HG03558 (cell line): ENCODE results near the gene CLCA2.
A peak's percentile ranks its signal among the peaks of the same experiment; 100 is the strongest.

Experiments
- ATAC-seq: cut with Tn5 transposase; IDR thresholded peaks from one replicate; pipeline ENCODE4 v1.9.1; 2021; ENCODE audit warnings: moderate number of reproducible peaks; ENCODE audit not compliant: unreplicated experiment; ENCODE audit errors: extremely low read depth

CLCA2 gene, protein sequence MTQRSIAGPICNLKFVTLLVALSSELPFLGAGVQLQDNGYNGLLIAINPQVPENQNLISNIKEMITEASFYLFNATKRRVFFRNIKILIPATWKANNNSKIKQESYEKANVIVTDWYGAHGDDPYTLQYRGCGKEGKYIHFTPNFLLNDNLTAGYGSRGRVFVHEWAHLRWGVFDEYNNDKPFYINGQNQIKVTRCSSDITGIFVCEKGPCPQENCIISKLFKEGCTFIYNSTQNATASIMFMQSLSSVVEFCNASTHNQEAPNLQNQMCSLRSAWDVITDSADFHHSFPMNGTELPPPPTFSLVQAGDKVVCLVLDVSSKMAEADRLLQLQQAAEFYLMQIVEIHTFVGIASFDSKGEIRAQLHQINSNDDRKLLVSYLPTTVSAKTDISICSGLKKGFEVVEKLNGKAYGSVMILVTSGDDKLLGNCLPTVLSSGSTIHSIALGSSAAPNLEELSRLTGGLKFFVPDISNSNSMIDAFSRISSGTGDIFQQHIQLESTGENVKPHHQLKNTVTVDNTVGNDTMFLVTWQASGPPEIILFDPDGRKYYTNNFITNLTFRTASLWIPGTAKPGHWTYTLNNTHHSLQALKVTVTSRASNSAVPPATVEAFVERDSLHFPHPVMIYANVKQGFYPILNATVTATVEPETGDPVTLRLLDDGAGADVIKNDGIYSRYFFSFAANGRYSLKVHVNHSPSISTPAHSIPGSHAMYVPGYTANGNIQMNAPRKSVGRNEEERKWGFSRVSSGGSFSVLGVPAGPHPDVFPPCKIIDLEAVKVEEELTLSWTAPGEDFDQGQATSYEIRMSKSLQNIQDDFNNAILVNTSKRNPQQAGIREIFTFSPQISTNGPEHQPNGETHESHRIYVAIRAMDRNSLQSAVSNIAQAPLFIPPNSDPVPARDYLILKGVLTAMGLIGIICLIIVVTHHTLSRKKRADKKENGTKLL

DNA sequence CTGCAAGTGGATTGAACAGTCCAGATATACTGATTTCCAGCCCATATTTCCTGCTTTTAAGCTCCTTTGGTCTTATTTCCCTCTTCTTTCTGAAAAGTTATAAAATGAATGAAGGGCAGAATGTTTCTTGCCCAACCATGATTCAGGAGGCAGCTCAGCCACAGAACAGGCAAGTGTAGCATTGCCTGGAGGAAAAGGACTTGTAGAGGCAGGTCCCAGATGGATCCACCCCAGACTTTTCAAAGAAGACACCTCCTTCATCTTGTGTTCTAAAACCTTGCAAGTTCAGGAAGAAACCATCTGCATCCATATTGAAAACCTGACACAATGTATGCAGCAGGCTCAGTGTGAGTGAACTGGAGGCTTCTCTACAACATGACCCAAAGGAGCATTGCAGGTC lies at the start of gene CLCA2:
TSS of gene CLCA2 (plus strand) at position 299 of the 400 bp plus-strand sequence. CDS start at position 376, 77 bp downstream.
- no peak for ATAC-seq

DNA sequence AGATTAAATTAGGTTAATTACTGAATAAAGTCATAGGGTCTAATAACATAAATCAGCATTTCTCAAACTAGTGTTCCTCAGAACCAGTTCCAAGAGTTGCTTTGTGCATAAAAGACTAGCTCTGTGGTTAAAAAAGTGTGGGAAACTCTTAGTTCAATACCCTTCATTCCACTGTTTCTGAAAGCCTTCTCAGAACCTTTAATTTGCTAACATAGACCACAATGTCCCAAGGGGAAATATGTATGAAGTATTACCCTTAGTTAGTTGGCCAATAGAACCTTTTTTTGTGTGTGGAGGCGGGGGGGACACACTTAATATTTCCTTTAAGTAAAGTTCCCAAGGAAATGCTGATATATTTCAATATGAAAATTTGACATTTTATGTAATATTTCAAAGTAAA lies 48.3 kb upstream of the CLCA2 start:
- ATAC-seq = no peak

DNA sequence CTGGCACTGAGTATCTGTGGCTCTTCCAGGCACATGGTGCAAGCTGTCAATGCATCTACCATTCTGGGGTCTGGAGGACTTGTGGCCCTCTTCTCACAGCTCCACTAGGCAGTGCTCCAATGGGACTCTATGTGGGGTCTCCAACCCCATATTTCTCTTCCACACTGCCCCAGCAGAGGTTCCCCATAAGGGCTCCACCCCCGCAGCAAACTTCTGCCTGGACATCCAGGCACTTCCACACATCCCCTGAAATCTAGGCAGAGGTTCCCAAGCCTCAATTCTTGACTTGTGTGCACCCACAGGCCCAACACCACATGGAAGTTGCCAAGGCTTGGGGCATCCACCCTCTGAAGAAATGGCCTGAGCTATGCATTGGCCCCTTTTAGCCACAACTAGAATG lies 46.6 kb upstream of the CLCA2 start:
- ATAC-seq = no peak

DNA sequence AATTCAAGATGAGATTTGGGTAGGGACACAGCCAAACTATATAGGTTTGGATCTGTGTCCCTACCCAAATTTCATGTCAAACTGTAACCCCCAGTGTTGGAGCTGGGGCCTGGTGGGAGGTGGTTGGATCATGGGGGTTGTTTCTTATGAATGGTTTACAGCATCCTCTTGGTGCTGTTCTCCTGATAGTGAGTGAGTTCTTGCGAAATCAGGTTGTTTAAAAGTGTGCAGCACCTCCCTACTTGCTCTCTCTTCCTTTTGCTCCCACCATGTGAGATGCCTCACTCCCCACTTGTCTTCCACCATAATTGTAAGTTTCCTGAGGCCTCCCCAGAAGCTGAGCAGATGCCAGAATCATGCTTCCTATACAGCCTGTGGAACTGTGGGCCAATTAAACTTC lies 45.2 kb upstream of the CLCA2 start:
- ATAC-seq = no peak

DNA sequence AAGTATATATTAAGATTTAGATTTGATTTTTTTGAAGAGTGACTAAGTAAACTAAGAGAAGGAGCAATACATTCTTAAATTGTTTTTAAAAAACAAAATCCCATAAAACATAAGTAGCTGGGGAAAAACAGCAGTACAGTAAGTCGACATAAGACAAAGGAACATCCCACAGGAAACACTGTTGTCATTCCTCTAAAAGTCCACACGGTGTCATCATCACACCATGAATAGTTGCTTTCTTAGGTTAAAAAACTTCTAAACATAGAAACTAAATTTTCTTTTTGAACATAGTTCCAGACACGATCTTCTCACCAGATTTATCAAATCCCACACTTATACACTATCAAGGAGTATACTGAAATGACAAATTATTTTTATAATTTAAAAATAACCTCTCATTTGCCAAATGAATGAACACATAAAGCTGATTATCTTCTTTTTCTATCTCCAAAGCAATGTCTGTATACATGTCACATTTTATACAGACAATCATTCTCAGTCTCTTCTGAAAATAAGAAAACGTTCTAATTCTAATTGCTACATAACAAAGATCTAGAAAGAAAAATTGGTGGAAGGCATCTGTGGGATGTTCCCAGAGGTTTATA lies 43.6 kb upstream of the CLCA2 start:
- peak; percentile 38 for ATAC-seq

DNA sequence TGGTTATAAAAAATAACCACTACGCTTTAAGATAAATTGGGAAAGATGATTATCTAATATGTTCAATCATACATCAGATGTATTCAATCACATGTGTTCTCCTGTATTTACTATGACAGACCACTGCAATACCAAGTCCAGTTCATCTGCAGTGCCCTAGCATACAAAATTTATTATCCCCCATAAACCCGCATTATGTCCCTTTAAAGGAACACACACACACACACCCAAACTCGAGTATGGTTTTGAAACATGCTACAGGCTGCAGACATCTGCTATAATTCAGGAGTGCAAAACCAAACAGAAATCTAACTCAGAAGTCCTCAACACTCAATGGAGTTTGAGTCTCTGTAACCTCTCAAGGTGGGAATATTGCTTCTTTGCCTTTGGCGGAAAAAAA lies 42.7 kb upstream of the CLCA2 start:
- no peak for ATAC-seq

DNA sequence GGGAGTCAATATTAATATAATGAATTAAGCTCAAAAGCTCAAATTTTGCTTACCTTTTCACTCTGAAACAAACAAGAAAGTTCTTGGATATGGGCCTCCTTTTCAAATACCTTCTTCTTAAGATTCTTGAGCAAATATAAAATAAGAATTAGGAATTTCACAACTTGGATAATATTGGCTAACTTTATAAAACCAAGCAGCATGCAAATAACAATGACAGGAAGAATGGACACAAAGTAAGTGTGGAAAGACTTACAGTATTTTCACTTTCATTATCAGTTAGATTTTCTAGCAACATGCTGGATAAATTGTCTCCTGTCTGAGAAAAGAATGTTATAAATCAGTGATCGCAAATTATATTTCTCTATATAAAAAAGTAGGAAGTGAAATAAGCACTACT lies 41.1 kb upstream of the CLCA2 start:
- ATAC-seq = peak; percentile 45

DNA sequence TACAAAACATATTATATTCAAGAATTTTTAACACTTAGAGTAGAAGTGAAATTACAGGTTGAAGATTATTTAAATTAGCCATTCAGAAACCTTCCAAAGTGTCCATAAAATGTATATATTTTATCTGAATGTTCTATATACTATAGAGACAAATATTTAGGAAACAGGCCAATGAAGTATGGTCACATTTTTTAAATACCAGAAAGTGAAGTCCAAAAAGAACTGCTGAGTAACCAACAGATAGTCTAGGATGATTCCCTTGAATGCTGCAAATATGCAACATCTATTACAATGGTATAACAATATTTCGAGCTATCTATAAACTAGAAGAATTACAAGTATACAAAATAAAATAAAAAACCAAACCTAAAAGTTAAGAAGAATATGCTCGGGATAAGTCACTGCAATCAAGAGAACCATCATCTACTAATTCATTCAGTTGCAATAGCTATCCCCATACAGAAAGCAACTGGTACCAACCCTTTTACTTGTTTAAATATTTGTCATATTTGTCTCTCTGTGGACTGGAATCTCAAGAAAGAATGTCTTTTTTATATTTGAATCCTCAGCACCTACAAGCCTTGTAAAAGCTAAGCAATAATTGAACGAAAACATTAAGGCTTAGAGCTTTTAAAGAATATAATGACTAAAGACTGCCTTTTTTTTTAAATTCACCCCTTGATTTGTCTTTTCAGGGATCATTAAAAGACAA lies 35.9 kb upstream of the CLCA2 start:
- no peak for ATAC-seq

DNA sequence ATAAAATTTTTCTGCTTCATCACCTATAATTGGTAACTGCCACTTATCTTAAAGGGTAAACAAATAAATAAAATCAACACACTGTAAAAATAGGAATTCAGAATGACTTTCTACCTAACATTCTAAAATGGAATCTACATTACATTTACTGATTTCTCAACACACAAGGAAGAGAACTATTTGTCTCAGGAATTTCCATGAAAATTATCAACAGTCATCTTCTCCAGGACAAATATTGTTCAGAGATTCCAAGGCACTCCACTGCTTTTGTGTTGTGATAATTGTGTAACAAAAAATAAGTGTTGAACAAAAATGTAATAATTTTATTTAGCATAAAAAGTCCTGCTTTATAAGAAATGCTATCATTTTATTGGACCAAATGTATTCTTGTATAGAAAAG lies 35.2 kb upstream of the CLCA2 start:
- ATAC-seq = no peak

DNA sequence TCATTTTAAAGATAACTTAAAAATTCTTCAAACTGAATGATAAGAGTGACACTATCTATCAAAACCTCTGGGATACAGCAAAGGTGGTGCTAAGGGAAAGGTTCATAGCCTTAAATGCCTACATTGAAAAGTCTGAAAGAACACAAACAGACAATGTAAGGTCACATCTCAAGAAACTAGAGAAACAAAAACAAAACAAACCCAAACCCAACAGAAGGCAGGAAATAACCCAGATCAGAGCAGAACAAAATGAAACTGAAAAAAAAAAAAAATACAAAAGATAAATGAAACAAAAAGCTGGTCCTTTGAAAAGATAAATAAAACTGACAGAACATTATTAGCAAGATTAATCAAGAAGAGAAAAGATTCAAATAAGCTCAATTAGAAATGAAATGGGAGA lies 34.7 kb upstream of the CLCA2 start:
- ATAC-seq = peak; percentile 78

DNA sequence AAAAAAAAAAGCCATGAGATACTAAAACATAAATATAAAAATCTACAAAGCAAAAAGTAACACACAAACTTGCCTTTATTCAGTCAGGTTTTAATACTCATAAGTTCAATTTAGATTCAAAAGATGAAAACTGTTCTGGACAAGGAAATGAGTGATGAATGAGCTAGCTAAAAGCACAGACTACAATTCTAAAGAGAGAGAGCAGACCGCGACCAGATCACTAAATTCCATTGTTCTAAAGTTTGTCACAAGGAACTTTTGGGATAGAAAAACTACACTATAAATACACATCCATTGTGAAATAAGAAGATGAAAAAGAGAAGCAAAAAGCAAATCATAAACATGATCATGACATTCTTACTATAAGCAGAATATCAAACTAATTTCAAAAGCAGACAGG lies 29.6 kb upstream of the CLCA2 start:
- ATAC-seq = no peak

DNA sequence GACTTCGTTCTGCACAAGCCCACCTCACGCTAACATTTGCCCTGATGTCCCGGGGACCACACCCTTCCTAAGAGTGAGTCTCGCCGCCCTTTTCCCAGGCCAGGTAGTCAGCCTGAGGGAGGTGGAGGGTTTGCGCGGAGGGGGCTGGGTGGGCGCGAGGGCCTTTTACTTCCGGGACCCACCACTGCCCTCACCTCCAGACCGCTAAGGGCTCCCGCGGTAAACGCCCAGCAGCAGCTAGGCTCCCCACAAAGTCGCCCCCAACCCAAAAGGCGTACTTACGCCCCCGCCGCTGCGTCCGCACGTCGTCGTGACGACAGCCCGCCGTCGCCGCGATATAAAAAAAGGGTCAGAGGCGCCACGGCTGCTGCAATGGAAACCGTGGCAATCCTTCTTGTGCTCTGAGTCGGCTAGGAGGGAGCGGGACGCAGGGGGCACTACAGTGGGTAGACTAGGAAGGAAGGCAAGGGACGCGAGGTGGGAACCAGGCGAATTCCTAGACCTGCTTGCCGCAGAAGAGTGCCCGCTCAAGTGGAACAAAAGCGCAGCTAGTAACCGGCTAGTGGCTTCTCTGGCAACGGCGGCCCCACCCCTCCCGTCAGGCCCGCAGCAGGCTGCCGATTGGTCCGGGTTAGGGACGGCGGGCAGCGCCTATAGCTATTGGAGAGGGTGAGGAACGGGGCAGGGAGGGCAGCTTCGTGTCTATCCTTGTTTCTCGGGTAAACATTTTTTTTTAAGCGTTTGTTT lies 28.0 kb upstream of the CLCA2 start, which contains the start of gene ODF2L:
TSS of gene ODF2L (minus strand) at position 573 of the 747 bp plus-strand sequence. CDS start 9,296 bp downstream, outside the sequence.
- ATAC-seq = peak; percentile 99

DNA sequence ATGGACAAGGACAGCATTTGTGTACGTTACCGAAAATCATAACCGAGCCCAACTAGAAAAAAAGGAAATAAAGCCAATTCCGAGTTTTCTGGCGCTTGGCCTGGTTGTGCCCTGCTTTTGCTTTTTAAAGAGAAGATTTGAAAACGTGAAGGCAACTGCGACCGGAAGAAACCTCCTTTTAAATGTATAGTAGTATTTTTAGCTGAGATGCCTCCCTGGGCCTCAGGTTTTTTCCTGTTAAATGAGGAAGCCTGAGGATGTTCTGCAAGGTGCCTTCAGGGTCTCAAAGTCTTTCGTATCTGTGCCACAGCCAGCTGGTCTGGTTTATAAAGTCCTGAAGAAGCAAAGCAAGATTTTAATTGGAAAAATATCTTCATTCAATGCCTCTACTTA lies 27.5 kb upstream of the CLCA2 start:
- ATAC-seq = no peak

DNA sequence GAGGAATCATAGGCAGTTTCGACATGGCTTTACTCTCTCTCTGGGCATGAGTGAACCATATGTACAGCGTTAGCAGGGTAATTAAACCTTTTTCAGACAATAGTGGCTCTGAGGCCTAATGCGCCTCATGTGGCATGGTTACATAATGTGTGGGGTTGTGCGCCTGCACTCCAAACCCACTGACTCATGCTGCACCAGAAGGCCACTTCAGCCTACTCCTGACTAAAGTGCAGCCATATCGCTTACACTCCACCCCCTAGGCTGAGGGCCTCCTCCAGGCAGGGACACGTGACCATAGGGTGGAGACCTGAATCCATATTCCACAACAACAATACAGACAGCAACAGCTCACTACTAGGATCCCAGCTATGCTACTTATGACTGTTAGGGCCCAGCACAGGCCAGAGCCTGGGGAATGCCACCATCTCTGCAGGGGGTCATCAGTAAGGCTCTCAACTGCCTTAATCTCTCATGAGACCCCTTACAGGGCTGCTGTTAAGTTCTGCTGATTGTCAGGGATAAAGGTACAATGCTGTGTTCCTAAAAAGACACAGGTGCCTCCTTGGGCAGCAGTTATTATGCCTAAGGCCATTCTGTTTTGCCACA lies 14.5 kb upstream of the CLCA2 start:
- ATAC-seq = no peak

DNA sequence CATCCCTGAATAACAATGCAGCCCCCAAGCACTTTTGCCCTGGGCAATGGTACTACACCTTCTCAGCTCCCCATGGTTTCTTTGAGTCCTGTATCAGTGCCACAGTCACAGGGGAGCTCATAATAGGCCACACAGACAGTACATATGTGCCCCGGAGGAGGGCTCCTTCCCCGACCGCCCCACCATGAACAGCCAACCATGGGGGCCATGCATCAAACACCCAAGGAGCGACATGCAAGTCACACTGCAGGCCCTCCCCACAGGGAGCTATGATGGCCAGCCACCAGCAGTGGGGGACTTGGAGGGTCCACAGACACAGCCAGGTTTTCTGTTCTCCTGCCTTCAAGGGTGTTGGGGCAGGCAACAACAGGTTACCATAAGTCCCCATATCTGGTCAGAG lies 13.1 kb upstream of the CLCA2 start:
- ATAC-seq = no peak

DNA sequence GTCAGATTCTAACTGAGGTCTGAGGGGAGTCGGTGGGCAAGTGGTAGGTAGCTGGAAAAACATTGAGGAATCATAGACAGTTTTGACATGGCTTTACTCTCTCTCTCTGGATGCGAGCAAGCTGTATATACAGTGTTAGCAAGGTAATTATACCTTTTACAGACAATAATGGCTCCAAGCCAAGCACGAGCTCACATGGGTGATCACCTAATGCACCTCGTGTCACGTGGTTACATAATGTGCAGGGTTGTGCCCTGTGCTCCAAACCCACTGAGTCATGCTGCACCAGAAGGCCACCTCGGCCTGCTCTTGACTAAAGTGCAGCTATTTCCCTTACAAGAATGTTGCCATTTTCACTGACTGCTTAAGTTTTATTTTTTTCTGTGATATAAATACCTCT lies 7.6 kb upstream of the CLCA2 start:
- no peak for ATAC-seq

DNA sequence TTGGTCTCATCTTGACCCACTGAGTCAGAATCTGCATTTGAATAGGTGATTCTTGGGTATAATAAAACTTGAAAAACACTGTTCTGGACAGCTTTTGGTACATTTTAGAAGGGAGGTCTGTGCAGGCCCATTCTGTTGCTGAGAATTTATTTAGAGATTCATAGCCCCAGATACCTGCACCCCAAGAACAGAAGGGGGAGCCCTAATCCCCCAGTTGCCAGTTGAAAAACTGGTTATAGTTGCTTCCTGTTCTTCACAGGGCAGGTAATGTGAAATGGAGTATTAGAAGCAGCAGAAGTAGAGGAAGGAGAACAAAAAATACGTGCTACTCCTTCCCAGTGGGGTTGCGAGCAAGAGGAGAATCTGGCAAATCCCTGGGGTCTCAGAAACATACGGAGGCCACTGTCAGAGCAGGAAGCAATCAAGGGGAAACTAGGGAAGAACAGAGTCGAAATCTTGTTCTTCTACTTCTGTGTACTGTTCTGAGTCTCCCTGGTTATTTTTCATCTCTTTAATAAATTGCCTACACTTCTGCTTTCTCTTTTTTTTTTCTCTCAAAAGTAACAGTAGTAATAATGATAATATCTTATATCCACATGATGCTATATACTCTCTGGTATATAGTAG lies 4.6 kb upstream of the CLCA2 start:
- ATAC-seq = peak; percentile 62

DNA sequence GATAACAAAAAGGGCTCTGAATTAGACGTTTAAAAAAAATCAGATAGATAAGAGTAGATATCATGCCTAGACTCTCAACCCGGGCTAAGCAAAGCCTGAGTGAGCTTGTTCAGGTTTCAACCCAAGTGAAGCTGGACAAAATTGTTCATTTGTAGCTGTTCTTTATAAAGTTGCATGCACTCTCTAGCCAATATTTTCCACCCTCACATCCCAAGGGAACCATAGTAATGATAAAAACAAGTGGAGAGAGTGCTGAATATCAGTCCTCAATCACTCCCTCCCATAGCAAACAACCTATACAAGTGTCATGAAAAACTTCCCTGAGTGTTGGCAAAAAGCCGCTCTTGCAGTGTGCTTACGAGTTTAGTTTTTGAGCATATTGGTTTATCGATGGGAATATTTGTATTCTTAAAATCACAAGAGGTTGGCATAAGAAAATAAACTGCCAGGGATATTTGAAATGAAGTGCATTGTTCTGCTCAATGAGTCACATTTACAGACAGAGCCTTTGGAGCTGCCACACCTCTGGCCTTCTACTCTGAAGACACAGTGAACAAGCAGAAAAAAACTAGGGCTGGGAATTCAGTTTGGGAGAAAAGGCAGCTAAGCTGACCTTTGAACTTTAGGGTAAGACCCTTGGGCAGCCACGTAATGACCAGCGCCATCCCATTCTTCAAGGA lies 2.2 kb upstream of the CLCA2 start:
- ATAC-seq = no peak
